Neural progenitor cell (in vitro differentiated cells): ENCODE data around the gene AHCY.

Source experiments
- EZH2phosphoT487 ChIP-seq: fragments of 200-600 bp; sonication (generic); IDR thresholded peaks from 2 replicates; pipeline ENCODE4 v1.6.1; 2017; ENCODE audit warnings: antibody characterized with exemption
- TF ChIP-seq, protein P1 (sequence below): fragments of 200-600 bp; sonication (generic); IDR thresholded peaks from 2 replicates; pipeline ENCODE4 v1.5.1; 2017; ENCODE audit warnings: antibody characterized with exemption, mild to moderate bottlenecking

DNA sequence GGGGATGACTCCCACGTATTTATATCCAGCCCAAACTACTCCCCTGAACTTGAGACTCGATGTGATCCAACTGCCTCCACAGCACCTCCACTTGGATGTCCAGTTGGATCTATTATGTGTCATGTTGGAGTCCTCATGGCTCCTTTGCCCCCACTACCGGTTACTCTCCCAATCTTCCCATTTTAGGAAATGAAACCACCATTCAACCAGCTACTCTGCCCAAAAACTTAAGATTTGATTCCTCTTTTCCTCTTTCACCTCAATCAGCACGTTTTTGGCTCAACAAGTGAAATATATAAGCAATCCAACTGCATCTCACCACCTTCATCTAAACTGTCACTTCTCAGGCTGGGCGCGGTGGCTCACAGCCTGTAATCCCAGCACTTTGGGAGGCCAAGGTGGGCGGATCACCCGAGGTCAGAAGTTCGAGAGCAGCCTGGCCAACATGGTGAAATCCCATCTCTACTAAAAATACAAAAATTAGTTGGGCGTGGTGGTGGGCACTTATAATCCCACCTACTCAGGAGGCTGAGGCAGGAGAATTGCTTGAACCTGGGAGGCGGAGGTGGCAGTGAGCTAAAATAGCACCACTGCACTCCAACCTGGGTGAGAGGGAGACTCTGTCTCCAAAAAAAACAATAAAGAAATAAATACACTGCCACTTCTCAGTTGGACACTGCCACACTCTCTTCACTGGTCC lies 3.4 kb downstream of the AHCY start:
- TF ChIP-seq EZH2phosphoT487 = no peak
- TF ChIP-seq, protein P1, sequence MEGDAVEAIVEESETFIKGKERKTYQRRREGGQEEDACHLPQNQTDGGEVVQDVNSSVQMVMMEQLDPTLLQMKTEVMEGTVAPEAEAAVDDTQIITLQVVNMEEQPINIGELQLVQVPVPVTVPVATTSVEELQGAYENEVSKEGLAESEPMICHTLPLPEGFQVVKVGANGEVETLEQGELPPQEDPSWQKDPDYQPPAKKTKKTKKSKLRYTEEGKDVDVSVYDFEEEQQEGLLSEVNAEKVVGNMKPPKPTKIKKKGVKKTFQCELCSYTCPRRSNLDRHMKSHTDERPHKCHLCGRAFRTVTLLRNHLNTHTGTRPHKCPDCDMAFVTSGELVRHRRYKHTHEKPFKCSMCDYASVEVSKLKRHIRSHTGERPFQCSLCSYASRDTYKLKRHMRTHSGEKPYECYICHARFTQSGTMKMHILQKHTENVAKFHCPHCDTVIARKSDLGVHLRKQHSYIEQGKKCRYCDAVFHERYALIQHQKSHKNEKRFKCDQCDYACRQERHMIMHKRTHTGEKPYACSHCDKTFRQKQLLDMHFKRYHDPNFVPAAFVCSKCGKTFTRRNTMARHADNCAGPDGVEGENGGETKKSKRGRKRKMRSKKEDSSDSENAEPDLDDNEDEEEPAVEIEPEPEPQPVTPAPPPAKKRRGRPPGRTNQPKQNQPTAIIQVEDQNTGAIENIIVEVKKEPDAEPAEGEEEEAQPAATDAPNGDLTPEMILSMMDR = no peak
